Measurements from ENCODE around the gene RAB35.

- TF ChIP-seq ARNT (IDR thresholded peaks at IDR 0.05) = no peak
- TF ChIP-seq SP1 (IDR thresholded peaks at IDR 0.05) = no peak
- no peak for TF ChIP-seq PKNOX1 (IDR thresholded peaks at IDR 0.05)
- no peak for TF ChIP-seq FOXM1 (IDR thresholded peaks at IDR 0.05; ENCODE audit: borderline replicate concordance)
- TF ChIP-seq ELF4 (IDR thresholded peaks at IDR 0.05) = no peak
- TF ChIP-seq SUZ12 (IDR thresholded peaks at IDR 0.05) = no peak
- TF ChIP-seq ZNF384 (IDR thresholded peaks at IDR 0.05) = no peak
Measured at GRCh38 chr12:120051535-120051934, 65.0 kb downstream of the RAB35 start.
